ENCODE results near the gene ZNF646.

The ZNF646 gene

DNA sequence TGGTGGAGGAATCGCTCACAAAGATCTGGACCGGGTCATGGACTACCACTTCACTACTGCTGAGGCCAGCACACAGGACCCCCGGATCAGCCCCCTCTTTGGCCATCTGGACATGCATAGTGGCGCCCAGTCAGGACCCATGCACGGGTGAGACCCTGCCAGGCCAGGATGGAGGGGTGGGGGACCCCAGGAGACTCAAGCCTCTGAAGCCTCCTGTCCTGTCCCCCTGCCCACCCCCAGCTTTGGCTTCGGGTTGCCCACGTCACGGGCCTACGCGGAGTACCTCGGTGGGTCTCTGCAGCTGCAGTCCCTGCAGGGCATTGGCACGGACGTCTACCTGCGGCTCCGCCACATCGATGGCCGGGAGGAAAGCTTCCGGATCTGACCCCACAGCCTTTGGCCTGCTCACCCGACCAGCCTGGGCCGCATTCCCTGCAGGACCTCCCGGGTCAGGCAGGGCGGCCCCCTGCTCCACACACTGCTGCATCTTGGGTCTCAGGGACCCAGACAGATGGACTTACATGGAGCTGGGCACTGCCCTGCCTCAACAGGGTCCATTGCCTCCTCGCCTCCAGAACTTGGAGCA, 37.8 kb downstream of the ZNF646 start:
- no peak for TF ChIP-seq Cebpa-rat (IDR thresholded peaks at IDR 0.05)
- H3K9ac ChIP-seq, result peak overlapping the region in 7 of 11 experiments; percentile 13 to 77 (median 68); a peak in 9 of 22 replicates
- peaks cover 35 to 41% (median 38%) of the 10 kb centered on the region in 11 experiments for H3K36me3 ChIP-seq
- no peaks in the 10 kb centered on the region for H3K27me3 ChIP-seq
- no peaks in the 10 kb centered on the region; a peak in 1 of 22 replicates for H4K20me1 ChIP-seq
- H3K27ac ChIP-seq, result peak overlapping the region in 9 of 11 experiments; percentile 74 to 92 (median 87); a peak in 17 of 22 replicates
- no peaks in the 10 kb centered on the region for H3K9me3 ChIP-seq (replicated peaks in 1 of 11)
- H3K4me1 ChIP-seq, result peaks cover 57 to 93% (median 75%) of the 10 kb centered on the region in 10 experiments
- no peak overlapping the region; a peak in 1 of 20 replicates for H3K4me3 ChIP-seq
- peak overlapping the region in 7 of 11 experiments; percentile 75 to 96 (median 91); a peak in 12 of 22 replicates for H3K4me2 ChIP-seq

DNA sequence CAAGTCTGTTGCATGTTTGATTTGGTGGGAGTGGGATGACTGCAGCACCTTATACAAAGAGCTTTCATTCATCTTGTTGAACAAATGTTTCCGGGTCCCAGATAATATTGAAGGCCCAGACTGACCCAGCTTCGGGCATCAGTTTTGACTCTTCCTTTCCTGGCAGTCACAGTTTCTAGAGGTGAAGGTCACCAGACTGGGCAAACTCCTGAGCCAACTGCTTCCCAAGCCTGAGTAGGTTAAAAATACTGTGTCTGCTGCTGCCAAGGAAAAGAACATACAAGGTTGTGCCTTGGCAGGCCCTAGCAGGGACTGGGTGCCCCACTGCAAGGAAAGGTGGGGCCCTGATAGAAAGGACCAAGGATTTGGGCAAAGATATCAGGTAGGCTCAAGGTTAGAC, 38.5 kb downstream of the ZNF646 start:
- no peaks in the 10 kb centered on the region; a peak in 1 of 22 replicates for H4K20me1 ChIP-seq
- peak overlapping the region; percentile 37 to 80 (median 71); a peak in 20 of 22 replicates for H3K9ac ChIP-seq
- no peaks in the 10 kb centered on the region for H3K27me3 ChIP-seq
- H3K9me3 ChIP-seq (replicated peaks in 1 of 11), result no peaks in the 10 kb centered on the region
- no peak for TF ChIP-seq Cebpa-rat (IDR thresholded peaks at IDR 0.05)
- H3K4me2 ChIP-seq, result peak overlapping the region; percentile 64 to 96 (median 84)
- peak overlapping the region in 2 of 10 experiments; percentile 1 to 54; a peak in 2 of 20 replicates for H3K4me3 ChIP-seq
- peaks cover 51 to 88% (median 68%) of the 10 kb centered on the region in 10 experiments for H3K4me1 ChIP-seq
- peaks cover 35 to 41% (median 38%) of the 10 kb centered on the region in 11 experiments for H3K36me3 ChIP-seq
- peak overlapping the region; percentile 46 to 92 (median 86); a peak in 20 of 22 replicates for H3K27ac ChIP-seq

DNA sequence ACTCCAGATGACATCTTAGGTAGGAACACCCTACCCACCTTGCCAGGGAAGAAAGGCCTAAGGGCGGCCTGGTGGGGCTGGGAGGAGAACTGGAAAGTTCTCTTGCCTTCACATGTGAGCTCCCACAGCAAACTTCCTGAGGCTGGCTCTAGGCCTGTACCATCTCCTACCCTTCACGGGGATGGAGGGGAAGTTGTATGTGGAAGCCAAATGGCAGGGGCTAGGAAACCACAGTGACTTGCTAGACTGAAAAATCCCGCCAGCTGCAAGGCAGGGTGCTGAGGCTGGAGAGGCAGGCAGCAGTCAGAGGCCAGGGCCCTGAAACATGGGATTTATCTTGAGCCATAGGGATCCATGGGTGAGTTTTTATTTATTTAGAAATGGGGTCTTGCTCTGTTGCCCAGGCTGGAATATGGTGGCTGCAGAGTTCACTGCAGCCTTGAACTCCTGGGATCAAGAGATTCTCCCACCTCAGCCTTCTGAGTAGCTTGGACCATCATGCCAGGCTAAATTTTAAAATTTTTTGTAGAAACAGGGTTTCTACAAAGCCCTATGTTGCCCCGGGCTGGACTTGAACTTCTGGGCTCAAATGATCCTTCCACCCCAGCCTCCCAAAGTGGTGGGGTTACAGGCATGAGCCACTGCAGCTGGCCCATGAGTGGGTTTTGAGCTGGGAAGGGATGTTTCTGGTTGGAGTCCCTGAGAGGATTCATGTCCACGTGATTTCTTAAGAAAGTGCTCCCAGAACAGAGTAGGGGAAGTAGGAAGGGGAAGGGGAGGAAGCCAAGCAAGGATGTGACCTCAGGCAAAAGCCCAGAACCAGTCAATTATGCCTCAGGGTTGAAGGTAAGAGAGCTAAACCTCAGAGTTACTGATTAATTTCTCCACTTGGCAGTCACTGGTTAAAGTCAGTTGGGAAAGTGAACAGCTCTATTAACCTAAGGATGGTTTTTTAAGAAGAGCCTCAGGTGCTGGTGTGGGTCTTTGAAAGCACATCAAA, 39.2 kb downstream of the ZNF646 start:
- no peaks in the 10 kb centered on the region for H3K27me3 ChIP-seq
- H3K4me3 ChIP-seq, result peak overlapping the region in 7 of 10 experiments; percentile 11 to 54 (median 31); a peak in 8 of 20 replicates
- peaks cover 0 to 6% (median 0%) of the 10 kb centered on the region in 11 experiments; a peak in 8 of 22 replicates for H4K20me1 ChIP-seq
- H3K4me1 ChIP-seq, result peaks cover 51 to 88% (median 68%) of the 10 kb centered on the region in 10 experiments
- H3K4me2 ChIP-seq, result peak overlapping the region; percentile 64 to 96 (median 84)
- TF ChIP-seq Cebpa-rat (IDR thresholded peaks at IDR 0.05), result no peak
- peaks cover 35 to 41% (median 38%) of the 10 kb centered on the region in 11 experiments for H3K36me3 ChIP-seq
- peak overlapping the region; percentile 43 to 80 (median 71) for H3K9ac ChIP-seq
- H3K27ac ChIP-seq, result peak overlapping the region; percentile 46 to 92 (median 86)
- no peaks in the 10 kb centered on the region for H3K9me3 ChIP-seq (replicated peaks in 1 of 11)

DNA sequence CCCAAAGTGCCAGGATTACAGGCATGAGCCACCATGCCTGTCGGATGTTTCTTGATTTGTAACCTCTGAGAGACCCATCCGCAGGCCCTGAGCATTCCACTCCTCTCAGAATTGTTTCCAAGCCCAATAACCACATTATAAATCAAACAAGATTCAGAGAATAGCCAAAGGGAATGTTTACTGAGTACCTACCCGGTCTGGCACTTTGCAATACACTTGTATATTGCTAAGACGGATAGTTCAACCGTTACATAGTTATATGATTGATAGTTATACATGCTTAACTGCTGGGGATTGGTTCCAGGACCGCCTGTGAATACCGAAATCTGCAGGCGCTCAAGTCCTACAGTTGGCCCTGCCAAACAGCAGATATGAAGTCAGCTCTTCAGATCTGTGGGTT, 40.2 kb downstream of the ZNF646 start:
- Histone ChIP-seq H3K27me3 (no peaks in the 10 kb centered on the region), H4K20me1 (peaks cover 0 to 16% (median 0%) of the 10 kb centered on the region in 11 experiments; a peak in 8 of 22 replicates), H3K4me2 (peak overlapping the region in 10 of 11 experiments; percentile 18 to 92 (median 80); a peak in 16 of 22 replicates), H3K27ac (peak overlapping the region in 8 of 11 experiments; percentile 84 to 92 (median 88); a peak in 14 of 22 replicates), H3K4me3 (no peak overlapping the region), H3K36me3 (peaks cover 38 to 47% (median 44%) of the 10 kb centered on the region in 11 experiments), H3K9ac (peak overlapping the region in 2 of 11 experiments; percentile 68 to 74; a peak in 1 of 22 replicates), H3K4me1 (peaks cover 50 to 91% (median 69%) of the 10 kb centered on the region in 10 experiments), H3K9me3 (replicated peaks in 1 of 11) (no peaks in the 10 kb centered on the region)
- no peak for TF ChIP-seq Cebpa-rat (IDR thresholded peaks at IDR 0.05)

DNA sequence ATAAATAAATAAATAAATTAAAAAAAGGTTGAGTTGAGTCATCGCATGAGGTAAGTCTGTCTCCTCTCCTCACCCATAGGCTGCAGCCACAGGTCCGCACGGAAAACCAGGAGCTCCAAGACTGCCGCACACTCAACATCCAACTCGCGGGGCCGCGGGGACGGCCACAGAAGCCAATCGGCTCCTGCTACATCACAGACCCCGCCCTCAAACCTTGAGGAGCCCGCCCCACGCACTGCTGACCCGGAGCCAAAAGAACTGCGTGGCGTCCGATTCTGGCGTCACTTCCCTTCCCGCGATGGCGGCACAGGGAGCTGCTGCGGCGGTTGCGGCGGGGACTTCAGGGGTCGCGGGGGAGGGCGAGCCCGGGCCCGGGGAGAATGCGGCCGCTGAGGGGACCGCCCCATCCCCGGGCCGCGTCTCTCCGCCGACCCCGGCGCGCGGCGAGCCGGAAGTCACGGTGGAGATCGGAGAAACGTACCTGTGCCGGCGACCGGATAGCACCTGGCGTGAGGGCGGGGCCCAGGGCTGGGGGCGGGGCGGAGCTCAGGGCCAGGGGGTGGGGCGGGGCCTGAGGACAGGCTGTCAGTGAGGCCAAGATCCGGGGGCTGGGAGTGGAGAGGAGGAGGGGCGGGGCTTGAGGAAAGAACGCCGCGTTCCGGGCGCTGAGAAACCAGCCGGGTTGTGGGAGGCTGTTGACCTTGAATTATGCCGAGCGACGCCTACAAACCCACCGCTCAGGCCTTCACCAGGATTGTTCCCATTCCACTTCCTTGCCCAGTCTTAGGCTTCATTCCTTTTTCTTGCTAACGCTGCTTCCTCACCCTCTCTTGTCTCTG, 43.4 kb downstream of the ZNF646 start, which contains the start of gene KAT8:
Gene KAT8 (plus strand): TSS at position 281 of the 839 bp plus-strand sequence. CDS start 18 bp downstream, at position 299.
- Histone ChIP-seq H3K36me3 (peaks cover 38 to 47% (median 44%) of the 10 kb centered on the region in 11 experiments), H3K9ac (peak within 1 kb of the TSS; percentile 81 to 93 (median 86)), H3K4me2 (peak within 1 kb of the TSS; percentile 91 to 99 (median 94)), H3K4me1 (peaks cover 44 to 66% (median 51%) of the 10 kb centered on the region in 10 experiments), H3K9me3 (replicated peaks in 1 of 11) (no peaks in the 10 kb centered on the region), H4K20me1 (peaks cover 0 to 29% (median 0%) of the 10 kb centered on the region in 11 experiments; a peak in 8 of 22 replicates), H3K4me3 (peak within 1 kb of the TSS; percentile 62 to 85 (median 72)), H3K27ac (peak within 1 kb of the TSS; percentile 78 to 96 (median 88)), H3K27me3 (no peaks in the 10 kb centered on the region)
- TF ChIP-seq Cebpa-rat (IDR thresholded peaks at IDR 0.05), result no peak

DNA sequence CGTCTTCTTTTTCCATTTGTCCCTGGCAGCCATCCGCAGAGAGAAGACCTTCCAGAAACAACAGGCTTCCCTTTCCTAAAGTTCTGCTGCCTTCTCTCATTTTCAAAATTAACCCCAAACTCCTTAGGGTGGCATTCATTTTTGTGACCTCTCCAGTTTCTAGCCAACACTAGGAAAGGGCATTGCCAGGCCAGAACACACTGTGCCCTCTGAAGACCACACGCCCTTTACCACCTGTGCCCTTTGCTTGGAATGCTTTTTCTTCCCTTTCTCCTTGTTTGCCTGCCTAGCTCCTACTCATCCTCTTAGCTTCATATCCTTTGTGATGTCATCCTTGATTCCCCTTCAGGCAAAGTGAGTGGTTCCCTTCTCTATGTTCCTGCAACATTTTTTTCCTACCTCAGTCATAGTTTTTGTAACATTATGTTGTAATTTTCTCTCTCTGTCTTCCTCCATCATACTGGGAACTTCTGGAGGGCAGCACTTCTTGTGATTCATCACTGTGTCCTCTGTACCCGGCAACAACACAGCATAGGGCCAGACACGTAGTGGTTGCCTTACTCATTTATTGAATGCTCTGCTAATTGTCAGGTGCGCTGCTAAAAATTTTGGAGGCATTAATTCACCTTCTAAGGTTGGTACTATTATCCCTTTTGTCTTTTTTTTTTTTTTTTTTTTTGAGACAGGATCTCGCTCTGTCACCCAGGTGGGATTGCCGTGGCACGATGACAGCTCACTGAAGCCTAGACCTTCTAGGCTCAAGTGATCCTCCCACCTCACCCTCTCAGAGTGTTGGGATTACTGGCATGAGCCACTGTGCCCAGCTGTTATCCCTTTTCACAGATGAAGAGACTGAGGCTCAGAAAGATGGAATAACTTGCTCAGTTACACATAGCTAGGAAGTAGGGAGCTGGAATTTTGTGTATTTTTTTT, 44.3 kb downstream of the ZNF646 start:
- peak overlapping the region; percentile 81 to 93 (median 86) for H3K9ac ChIP-seq
- no peaks in the 10 kb centered on the region for H3K27me3 ChIP-seq
- H4K20me1 ChIP-seq, result peaks cover 0 to 29% (median 0%) of the 10 kb centered on the region in 11 experiments; a peak in 8 of 22 replicates
- peak overlapping the region; percentile 62 to 85 (median 72) for H3K4me3 ChIP-seq
- H3K9me3 ChIP-seq (replicated peaks in 1 of 11), result no peaks in the 10 kb centered on the region
- H3K4me2 ChIP-seq, result peak overlapping the region; percentile 85 to 99 (median 94)
- H3K36me3 ChIP-seq, result peaks cover 43 to 50% (median 48%) of the 10 kb centered on the region in 11 experiments
- TF ChIP-seq Cebpa-rat (IDR thresholded peaks at IDR 0.05), result no peak
- H3K27ac ChIP-seq, result peak overlapping the region; percentile 78 to 96 (median 88)
- H3K4me1 ChIP-seq, result peaks cover 35 to 57% (median 42%) of the 10 kb centered on the region in 10 experiments

DNA sequence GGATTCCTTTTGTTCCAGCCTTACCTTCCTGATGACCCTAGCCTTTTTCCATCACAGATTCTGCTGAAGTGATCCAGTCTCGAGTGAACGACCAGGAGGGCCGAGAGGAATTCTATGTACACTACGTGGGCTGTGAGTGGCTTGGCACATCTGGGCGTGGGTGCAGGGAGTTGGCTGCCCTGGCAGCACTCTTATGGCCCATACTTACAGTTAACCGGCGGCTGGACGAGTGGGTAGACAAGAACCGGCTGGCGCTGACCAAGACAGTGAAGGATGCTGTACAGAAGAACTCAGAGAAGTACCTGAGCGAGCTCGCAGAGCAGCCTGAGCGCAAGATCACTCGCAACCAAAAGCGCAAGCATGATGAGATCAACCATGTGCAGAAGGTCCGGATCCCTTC, 45.9 kb downstream of the ZNF646 start:
- Histone ChIP-seq H3K4me1 (peaks cover 22 to 43% (median 27%) of the 10 kb centered on the region in 10 experiments), H3K4me3 (no peak overlapping the region), H4K20me1 (peaks cover 0 to 29% (median 0%) of the 10 kb centered on the region in 11 experiments; a peak in 8 of 22 replicates), H3K27ac (peak overlapping the region in 1 of 11 experiments; percentile 96; a peak in 1 of 22 replicates), H3K4me2 (peak overlapping the region in 1 of 11 experiments; percentile 97; a peak in 1 of 22 replicates), H3K9ac (peak overlapping the region in 7 of 11 experiments; percentile 3 to 93 (median 13); a peak in 6 of 22 replicates), H3K36me3 (peaks cover 53 to 66% (median 64%) of the 10 kb centered on the region in 11 experiments), H3K27me3 (no peaks in the 10 kb centered on the region), H3K9me3 (replicated peaks in 1 of 11) (no peaks in the 10 kb centered on the region)
- TF ChIP-seq Cebpa-rat (IDR thresholded peaks at IDR 0.05), result no peak

All from BLaER1 treated with 17β-estradiol and CSF1 and Interleukin-3, amounts not matched to agents 10 nM and 100 nM (cell line).